HepG2 (cell line): ENCODE measurements around the gene CUL9. TPM values are rescaled to one million over a fixed set of nuclear protein-coding genes. Genes with fewer than 3 reads are reported as not detected.

Experiments
- ATAC-seq: fragments of 200-7000 bp; cut with Tn5 transposase; 3 replicates; pipeline ENCODE4 v1.9.1; 2020; ENCODE audit warnings: mild to moderate bottlenecking, moderate library complexity
- BruUV-seq: library from RNA; stranded (reverse); fragments of 400-500 nt; replicated peaks from 2 replicates; lab custom pipeline; 2021; lab: Mats Ljungman, UMichigan
- CTCF ChIA-PET: fragments of 300-600 bp; formaldehyde crosslinking; extraction: SDS; loops from one replicate; lab custom pipeline; 2021; ENCODE audit warnings: low total read pairs, inconsistent platforms, low intra/inter-chr PET ratio; lab: Yijun Ruan, JAX
- POLR2A ChIA-PET: fragments of 350-600 bp; sonication (Branson Sonifier 250); formaldehyde crosslinking; loops from one replicate; lab custom pipeline; 2020; ENCODE audit warnings: antibody characterized with exemption, inconsistent platforms; lab: Yijun Ruan, JAX
- DNase-seq: peaks from one replicate; pipeline ENCODE4 v3.0.0-alpha.2; 2015; ENCODE audit warnings: low spot score
- FAIRE-seq: peaks from 3 replicates; lab custom pipeline; 2011; peaks lifted over from hg19 to GRCh38; lab: Jason Lieb, UNC
- H2AFZ ChIP-seq: one replicate; pipeline ENCODE4 v1.6.1; 2011; ENCODE audit warnings: low read length, inconsistent platforms
- H3K27ac ChIP-seq: fragments of 300-600 bp; 3 replicates; pipeline ENCODE4 v1.8.0; 2011; ENCODE audit warnings: mixed run types, mild to moderate bottlenecking, mixed read lengths, low read length, inconsistent platforms; ENCODE audit not compliant: insufficient read depth; ENCODE audit errors: extremely low read length
- H3K27me3 ChIP-seq, 2 experiments: fragments of 200-600 bp in 1 of 2; 2 replicates in 1 of 2; 3 replicates in 1 of 2; pipeline versions ENCODE4 v1.6.0 to v1.8.0; 2011; ENCODE audit warnings: low read length in 2 of 2, mild to moderate bottlenecking in 2 of 2, moderate library complexity in 2 of 2, inconsistent platforms in 1 of 2; ENCODE audit not compliant: insufficient read depth in 2 of 2, control insufficient read depth in 1 of 2
- H3K36me3 ChIP-seq, 2 experiments: fragments of 200-600 bp in 1 of 2; replicated peaks in 1 of 2; 2 replicates in 1 of 2; 3 replicates in 1 of 2; pipeline versions ENCODE4 v1.5.1 to v1.8.0; 2011; ENCODE audit warnings: low read length in 2 of 2, inconsistent platforms in 1 of 2; ENCODE audit not compliant: insufficient read depth in 2 of 2, control insufficient read depth in 1 of 2
- H3K4me1 ChIP-seq: 2 replicates; pipeline ENCODE4 v1.5.1; 2012; ENCODE audit warnings: low read length, inconsistent platforms; ENCODE audit not compliant: insufficient read depth
- H3K4me2 ChIP-seq: 2 replicates; pipeline ENCODE4 v1.6.0; 2011; ENCODE audit warnings: low read depth, low read length, inconsistent platforms
- H3K4me3 ChIP-seq, 3 experiments: fragments of 200-600 bp in 1 of 3; sonication (generic), shearing (Covaris generic) in 1 of 3; replicated peaks in 1 of 3; 2 replicates each; pipeline ENCODE4 v1.5.1; 2011 to 2016; ENCODE audit warnings: low read length in 3 of 3, inconsistent platforms in 2 of 3, low read depth in 2 of 3, mild to moderate bottlenecking in 2 of 3, control low read depth in 1 of 3, mixed read lengths in 1 of 3; ENCODE audit not compliant: insufficient read depth in 1 of 3
- H3K79me2 ChIP-seq: one replicate; pipeline ENCODE4 v1.6.1; 2011; ENCODE audit warnings: low read length, inconsistent platforms; ENCODE audit not compliant: insufficient read depth
- H3K9ac ChIP-seq: 2 replicates; pipeline ENCODE4 v1.6.0; 2011; ENCODE audit warnings: mild to moderate bottlenecking, low read depth, low read length, inconsistent platforms; ENCODE audit not compliant: insufficient read depth
- H3K9me3 ChIP-seq: 2 replicates; pipeline ENCODE4 v1.5.1; 2012; ENCODE audit warnings: mild to moderate bottlenecking, low read length
- H4K20me1 ChIP-seq: 2 replicates; pipeline ENCODE4 v1.6.0; 2011; ENCODE audit warnings: inconsistent platforms, mild to moderate bottlenecking, low read length, moderate library complexity; ENCODE audit not compliant: insufficient read depth
- BHLHE40 ChIP-seq: IDR thresholded peaks from 2 replicates; pipeline ENCODE4 v1.6.1; 2011; ENCODE audit warnings: low read length, improper control_type of control experiment
- BRCA1 ChIP-seq: sonication (generic); formaldehyde crosslinking; IDR thresholded peaks from 2 replicates; pipeline ENCODE4 v1.4.0; 2020; ENCODE audit warnings: missing genetic modification reagents
- MED1 ChIP-seq: sonication (generic); formaldehyde crosslinking; IDR thresholded peaks from 2 replicates; pipeline ENCODE4 v1.4.0; 2020; ENCODE audit warnings: missing genetic modification reagents
- SRSF9 ChIP-seq: fragments of 200-400 bp; formaldehyde crosslinking; IDR thresholded peaks from 2 replicates; pipeline ENCODE4 v1.6.1; 2018; ENCODE audit warnings: borderline replicate concordance, mild to moderate bottlenecking, low read depth, low read length; ENCODE audit not compliant: insufficient read depth, poor library complexity, severe bottlenecking
- ZBED4 ChIP-seq: sonication (generic); formaldehyde crosslinking; IDR thresholded peaks from 2 replicates; pipeline ENCODE4 v1.4.0; 2020; ENCODE audit warnings: missing genetic modification reagents, borderline replicate concordance
- WGBS: methylation state at CpG from one replicate; pipeline ENCODE4 v1.1.6; 2017; ENCODE audit warnings: low lambda C conversion rate; 5-methylcytosine and 5-hydroxymethylcytosine counted together
- in situ Hi-C: cut with HindIII; loops from 2 replicates; pipeline ENCODE4 v1.10.0; 2017; ENCODE audit warnings: low pct_unique_long_range_greater_than_20kb; ENCODE audit not compliant: extremely low pct_ligation_motif_present
- intact Hi-C: fragments of 100-400 bp; cut with micrococcal nuclease; formaldehyde crosslinking; loops from one replicate; pipeline ENCODE4 v1.10.0; 2022; ENCODE audit not compliant: unreplicated experiment
- polyA plus RNA-seq, 8 experiments: library from polyadenylated mRNA; depleted of rRNA in 3 of 8; stranded (reverse) in 7 of 8; unstranded in 1 of 8; fragments of >200 nt; fragmentation: Illumina TruSeq in 4 of 8; extraction: Trizol in 4 of 8; gene quantifications; 2 replicates each; pipeline versions ENCODE4 v1.2.1 to v1.2.3, GENCODE V29; 2011 to 2016; ENCODE audit warnings: low read depth in 4 of 8, missing spikeins in 1 of 8, mixed read lengths in 1 of 8; ENCODE audit not compliant: insufficient read depth in 1 of 8
- total RNA-seq, 5 experiments: library from RNA; depleted of rRNA; stranded (reverse); fragments of >200 nt; fragmentation: Illumina TruSeq; extraction: Trizol; gene quantifications; 2 replicates each; pipeline ENCODE4 v1.2.3, GENCODE V29; 2016; ENCODE audit warnings: low read depth in 1 of 5
- TF ChIP-seq, protein P1 (sequence below): IDR thresholded peaks from 2 replicates; pipeline ENCODE4 v1.6.1; 2018; ENCODE audit warnings: missing genetic modification reagents, mild to moderate bottlenecking, missing compliant biosample characterization
- TF ChIP-seq, protein P2 (sequence below): sonication (generic); formaldehyde crosslinking; IDR thresholded peaks from 2 replicates; pipeline ENCODE4 v1.5.1; 2020; ENCODE audit warnings: mild to moderate bottlenecking, missing genetic modification reagents, moderate library complexity

Gene CUL9
- total and polyA plus RNA-seq, 2 of the 13 experiments (the other 11 are each of a cell fraction or from before 2014, with no cell fraction given) = 11.4 to 13.7 TPM

- no peak for TF ChIP-seq BRCA1
- TF ChIP-seq, protein P1, sequence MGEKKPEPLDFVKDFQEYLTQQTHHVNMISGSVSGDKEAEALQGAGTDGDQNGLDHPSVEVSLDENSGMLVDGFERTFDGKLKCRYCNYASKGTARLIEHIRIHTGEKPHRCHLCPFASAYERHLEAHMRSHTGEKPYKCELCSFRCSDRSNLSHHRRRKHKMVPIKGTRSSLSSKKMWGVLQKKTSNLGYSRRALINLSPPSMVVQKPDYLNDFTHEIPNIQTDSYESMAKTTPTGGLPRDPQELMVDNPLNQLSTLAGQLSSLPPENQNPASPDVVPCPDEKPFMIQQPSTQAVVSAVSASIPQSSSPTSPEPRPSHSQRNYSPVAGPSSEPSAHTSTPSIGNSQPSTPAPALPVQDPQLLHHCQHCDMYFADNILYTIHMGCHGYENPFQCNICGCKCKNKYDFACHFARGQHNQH (CRISPR knock-in tag) = no peak
- TF ChIP-seq ZBED4 (CRISPR knock-in tag) = no peak
- TF ChIP-seq, protein P2, sequence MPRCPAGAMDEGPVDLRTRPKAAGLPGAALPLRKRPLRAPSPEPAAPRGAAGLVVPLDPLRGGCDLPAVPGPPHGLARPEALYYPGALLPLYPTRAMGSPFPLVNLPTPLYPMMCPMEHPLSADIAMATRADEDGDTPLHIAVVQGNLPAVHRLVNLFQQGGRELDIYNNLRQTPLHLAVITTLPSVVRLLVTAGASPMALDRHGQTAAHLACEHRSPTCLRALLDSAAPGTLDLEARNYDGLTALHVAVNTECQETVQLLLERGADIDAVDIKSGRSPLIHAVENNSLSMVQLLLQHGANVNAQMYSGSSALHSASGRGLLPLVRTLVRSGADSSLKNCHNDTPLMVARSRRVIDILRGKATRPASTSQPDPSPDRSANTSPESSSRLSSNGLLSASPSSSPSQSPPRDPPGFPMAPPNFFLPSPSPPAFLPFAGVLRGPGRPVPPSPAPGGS (CRISPR knock-in tag) = no peak
Measured at GRCh38 chr6:43189776-43190304, 7.8 kb downstream of the CUL9 start (continued).

GRCh38 chr6:43192911-43193310, 10.9 kb downstream of the CUL9 start:
- Histone ChIP-seq H3K9me3 (no peaks in the 10 kb centered on the region), H3K4me3 (no peak overlapping the region), H3K27ac (no peak overlapping the region), H3K27me3 (no peaks in the 10 kb centered on the region), H2AFZ (no peak overlapping the region), H4K20me1 (no peaks in the 10 kb centered on the region), H3K9ac (no peak overlapping the region), H3K4me1 (peaks cover 21% of the 10 kb centered on the region), H3K36me3 (peaks cover 3 to 8% of the 10 kb centered on the region in 2 experiments; a peak in 3 of 5 replicates), H3K4me2 (no peak overlapping the region), H3K79me2 (no peaks in the 10 kb centered on the region)
- intact Hi-C loops (loop anchor here (5.0 kb wide), 1 partner anchor 689 kb away; no protein-coding TSS in a partner anchor), in situ Hi-C loops (no loop called here)
- ChIA-PET POLR2A (no interaction called here), CTCF (no interaction called here)
- ATAC-seq (no peak), FAIRE-seq (no peak), DNase-seq (no peak)
- 97% methylated on average over 9 of the region's 9 CpGs for WGBS
- no TSS peak for BruUV-seq
- TF ChIP-seq MED1 (CRISPR knock-in tag) (no peak), BHLHE40 (no peak), SRSF9 (no peak)
